Measurements from ENCODE around the gene ARHGEF16. TPM values are rescaled to one million over a fixed set of nuclear protein-coding genes. Genes with fewer than 3 reads are reported as not detected.

Gene ARHGEF16
- total RNA-seq, 1 experiment from 2014 or later, result 10.1 TPM

GRCh38 chr1:3504151-3504821, 49.8 kb downstream of the ARHGEF16 start:
- H3K27ac ChIP-seq (ENCODE audit: low read length), result no peak overlapping the region
- intact Hi-C loops (cut with micrococcal nuclease; ENCODE audit: unreplicated experiment), result no loop called here
- no peaks in the 10 kb centered on the region for H3K27me3 ChIP-seq (ENCODE audit: control insufficient read depth, insufficient read depth, low read length)

GRCh38 chr1:3504822-3505153, 50.3 kb downstream of the ARHGEF16 start:
- Histone ChIP-seq H3K4me1 (ENCODE audit: control insufficient read depth, insufficient read depth, low read length) (peaks cover 25% of the 10 kb centered on the region), H3K36me3 (ENCODE audit: control insufficient read depth, insufficient read depth, low read length) (no peaks in the 10 kb centered on the region), H3K9me3 (ENCODE audit: control insufficient read depth, insufficient read depth, low read depth, low read length) (no peaks in the 10 kb centered on the region), H3K27me3 (ENCODE audit: control insufficient read depth, insufficient read depth, low read length) (no peaks in the 10 kb centered on the region), H3K27ac (ENCODE audit: low read length) (no peak overlapping the region), H3K4me3 (ENCODE audit: low read depth in 2 of 2, low read length in 2 of 2) (no peak overlapping the region)
- ATAC-seq (peak; percentile 20), DNase-seq (ENCODE audit: low read depth, low spot score) (no peak)
- BruUV-seq (replicated peaks), result no TSS peak
- ChIA-PET CTCF (interaction anchor here (1.1 kb wide), 1 partner anchor 14 kb away, joined by 3 read pairs; no protein-coding TSS in a partner anchor), POLR2A (no interaction called here)
- in situ Hi-C loops (cut with HindIII; ENCODE audit: low pct_unique_long_range_greater_than_20kb, low sequenced_read_pairs), result no loop called here
- TF ChIP-seq TCF7L2 (IDR thresholded peaks at IDR 0.05; ENCODE audit: low read depth, low read length) (no peak), REST (IDR thresholded peaks at IDR 0.05; ENCODE audit: insufficient read depth in 1 of 2, low read depth in 2 of 2, low read length in 1 of 2) (no peak), SIN3A (IDR thresholded peaks at IDR 0.05; ENCODE audit: borderline replicate concordance, insufficient read depth, low read depth, low read length) (no peak), POLR2AphosphoS5 (IDR thresholded peaks at IDR 0.05; ENCODE audit: low read depth, low read length) (no peak)
- intact Hi-C loops (cut with micrococcal nuclease; ENCODE audit: unreplicated experiment), result no loop called here

More at GRCh38 chr1:3504151-3504821, 49.8 kb downstream of the ARHGEF16 start:
- ATAC-seq (peak; percentile 77), DNase-seq (ENCODE audit: low read depth, low spot score) (peak; percentile 69)
- Histone ChIP-seq H3K36me3 (ENCODE audit: control insufficient read depth, insufficient read depth, low read length) (no peaks in the 10 kb centered on the region), H3K4me1 (ENCODE audit: control insufficient read depth, insufficient read depth, low read length) (peaks cover 25% of the 10 kb centered on the region), H3K4me3 (ENCODE audit: low read depth in 2 of 2, low read length in 2 of 2) (no peak overlapping the region), H3K9me3 (ENCODE audit: control insufficient read depth, insufficient read depth, low read depth, low read length) (no peaks in the 10 kb centered on the region)
- ChIA-PET POLR2A (no interaction called here), CTCF (interaction anchor here (0.9 to 1.1 kb wide), 2 partner anchors 13 to 84 kb away, joined by 3 to 8 read pairs; no protein-coding TSS in a partner anchor)
- no peak for TF ChIP-seq POLR2AphosphoS5 (IDR thresholded peaks at IDR 0.05; ENCODE audit: low read depth, low read length)
- TF ChIP-seq CTCF (IDR thresholded peaks at IDR 0.05), result no peak
- TF ChIP-seq TCF7L2 (IDR thresholded peaks at IDR 0.05; ENCODE audit: low read depth, low read length), result no peak
- no peak for TF ChIP-seq REST (IDR thresholded peaks at IDR 0.05; ENCODE audit: insufficient read depth in 1 of 2, low read depth in 2 of 2, low read length in 1 of 2)
- no peak for TF ChIP-seq SIN3A (IDR thresholded peaks at IDR 0.05; ENCODE audit: borderline replicate concordance, insufficient read depth, low read depth, low read length)
- in situ Hi-C loops (cut with HindIII; ENCODE audit: low pct_unique_long_range_greater_than_20kb, low sequenced_read_pairs), result no loop called here
- BruUV-seq (replicated peaks), result no TSS peak
